HepG2 (cell line): ENCODE results near the gene CTSW. TPM values are rescaled to one million over a fixed set of nuclear protein-coding genes. Genes with fewer than 3 reads are reported as not detected.
A peak's percentile ranks its signal among the peaks of the same experiment; 100 is the strongest.

ENCODE experiments used
- ATF2 ChIP-seq: sonication (generic); formaldehyde crosslinking; IDR thresholded peaks from 2 replicates; pipeline ENCODE4 v1.4.0; 2020; ENCODE audit warnings: missing genetic modification reagents
- BCL6 ChIP-seq: IDR thresholded peaks from 2 replicates; pipeline ENCODE4 v1.6.1; 2016; ENCODE audit warnings: missing genetic modification reagents, missing compliant biosample characterization
- DRAP1 ChIP-seq: IDR thresholded peaks from 2 replicates; pipeline ENCODE4 v1.6.1; 2016; ENCODE audit warnings: missing genetic modification reagents, missing compliant biosample characterization
- E2F1 ChIP-seq: sonication (generic); formaldehyde crosslinking; IDR thresholded peaks from 2 replicates; pipeline ENCODE4 v1.5.0; 2020; ENCODE audit warnings: missing genetic modification reagents
- HNRNPK ChIP-seq: fragments of 200-400 bp; formaldehyde crosslinking; IDR thresholded peaks from 2 replicates; pipeline ENCODE4 v1.6.1; 2018; ENCODE audit warnings: low read length, low read depth, moderate library complexity, mild to moderate bottlenecking; ENCODE audit not compliant: poor library complexity, severe bottlenecking
- MNT ChIP-seq: fragments of 450-650 bp; IDR thresholded peaks from 2 replicates; pipeline ENCODE4 v1.6.1; 2016
- NFKBIZ ChIP-seq: IDR thresholded peaks from 2 replicates; pipeline ENCODE4 v1.6.1; 2018; ENCODE audit warnings: missing genetic modification reagents, missing compliant biosample characterization
- NFYC ChIP-seq: IDR thresholded peaks from 2 replicates; pipeline ENCODE4 v1.6.1; 2016; ENCODE audit warnings: missing genetic modification reagents, missing compliant biosample characterization
- THRA ChIP-seq: sonication (generic); formaldehyde crosslinking; IDR thresholded peaks from 2 replicates; pipeline ENCODE4 v1.4.0; 2020; ENCODE audit warnings: missing genetic modification reagents, borderline replicate concordance
- ZBTB21 ChIP-seq: sonication (generic); formaldehyde crosslinking; IDR thresholded peaks from 2 replicates; pipeline ENCODE4 v1.4.0; 2020; ENCODE audit warnings: missing genetic modification reagents
- ZC3H13 ChIP-seq: sonication (generic); formaldehyde crosslinking; IDR thresholded peaks from 2 replicates; pipeline ENCODE4 v1.8.1; 2023; ENCODE audit warnings: mild to moderate bottlenecking, missing genetic modification reagents, moderate library complexity
- ZNF263 ChIP-seq: sonication (generic); formaldehyde crosslinking; IDR thresholded peaks from 2 replicates; pipeline ENCODE4 v1.4.0; 2020; ENCODE audit warnings: missing genetic modification reagents
- ZNF317 ChIP-seq: sonication (generic); formaldehyde crosslinking; IDR thresholded peaks from 2 replicates; pipeline ENCODE4 v1.5.0; 2020; ENCODE audit warnings: mild to moderate bottlenecking, missing genetic modification reagents
- ZNF576 ChIP-seq: sonication (generic); formaldehyde crosslinking; IDR thresholded peaks from 2 replicates; pipeline ENCODE4 v1.4.0; 2020; ENCODE audit warnings: mild to moderate bottlenecking, missing genetic modification reagents
- ZNF609 ChIP-seq: sonication (generic); formaldehyde crosslinking; IDR thresholded peaks from 2 replicates; pipeline ENCODE4 v1.4.0; 2020; ENCODE audit warnings: mild to moderate bottlenecking, missing genetic modification reagents, borderline replicate concordance
- polyA plus RNA-seq, 8 experiments: library from polyadenylated mRNA; depleted of rRNA in 3 of 8; stranded (reverse) in 7 of 8; unstranded in 1 of 8; fragments of >200 nt; fragmentation: Illumina TruSeq in 4 of 8; extraction: Trizol in 4 of 8; gene quantifications; 2 replicates each; pipeline versions ENCODE4 v1.2.1 to v1.2.3, GENCODE V29; 2011 to 2016; ENCODE audit warnings: low read depth in 4 of 8, missing spikeins in 1 of 8, mixed read lengths in 1 of 8; ENCODE audit not compliant: insufficient read depth in 1 of 8
- total RNA-seq, 5 experiments: library from RNA; depleted of rRNA; stranded (reverse); fragments of >200 nt; fragmentation: Illumina TruSeq; extraction: Trizol; gene quantifications; 2 replicates each; pipeline ENCODE4 v1.2.3, GENCODE V29; 2016; ENCODE audit warnings: low read depth in 1 of 5

The CTSW gene
- total and polyA plus RNA-seq, 2 of the 13 experiments (the other 11 are each of a cell fraction or from before 2014, with no cell fraction given): 0.09 TPM; not detected in 1

GRCh38 chr11:65873318-65874156, 6.1 kb upstream of the CTSW start (continued):
- TF ChIP-seq ZNF609 (CRISPR knock-in tag) (no peak), ZBTB21 (CRISPR knock-in tag) (no peak), HNRNPK (peak; percentile 66), ZC3H13 (peak; percentile 57), NFYC (CRISPR knock-in tag) (no peak), BCL6 (CRISPR knock-in tag) (peak; percentile 45), ZNF576 (CRISPR knock-in tag) (no peak), NFKBIZ (CRISPR knock-in tag) (0 out of 2 replicates have a peak, but pooled peaks have one; percentile 26), E2F1 (0 out of 2 replicates have a peak, but pooled peaks have one; percentile 51), ATF2 (0 out of 2 replicates have a peak, but pooled peaks have one; percentile 13), MNT (peak; percentile 46), THRA (CRISPR knock-in tag) (0 out of 2 replicates have a peak, but pooled peaks have one; percentile 19), ZNF263 (CRISPR knock-in tag) (no peak), DRAP1 (CRISPR knock-in tag) (peak; percentile 73; the same call in 1 of the 2 replicates), ZNF317 (CRISPR knock-in tag) (0 out of 2 replicates have a peak, but pooled peaks have one; percentile 48)
